A549 (cell line): ENCODE results near the gene PDIA6. TPM values are rescaled to one million over a fixed set of nuclear protein-coding genes. Genes with fewer than 3 reads are reported as not detected.

Experiments
- ATAC-seq, 2 experiments: fragments of 200-7000 bp in 1 of 2; fragments of >200 bp in 1 of 2; cut with Nextera tagmentation in 1 of 2; cut with Tn5 transposase in 1 of 2; 3 replicates each; pipeline versions ENCODE4 v1.8.0 to v1.9.1; 2018 to 2020; ENCODE audit warnings: mild to moderate bottlenecking in 1 of 2, moderate library complexity in 1 of 2
- CTCF ChIA-PET: fragments of 300-600 bp; sonication (Branson Sonifier 250); formaldehyde crosslinking; extraction: SDS; loops from one replicate; lab custom pipeline; 2021; ENCODE audit warnings: antibody characterized with exemption, inconsistent platforms; lab: Yijun Ruan, JAX
- POLR2A ChIA-PET: fragments of 350-600 bp; formaldehyde crosslinking; extraction: SDS; loops from one replicate; lab custom pipeline; 2021; ENCODE audit warnings: antibody characterized with exemption, inconsistent platforms; lab: Yijun Ruan, JAX
- DNase-seq, 2 experiments: peaks; one replicate each; pipeline versions ENCODE4 v3.0.0 to v3.0.0-alpha.2; 2011 to 2016; ENCODE audit warnings: low read depth in 1 of 2, low spot score in 1 of 2
- FAIRE-seq: peaks from 2 replicates; lab custom pipeline; 2011; peaks lifted over from hg19 to GRCh38; lab: Jason Lieb, UNC
- H3K27ac ChIP-seq, 2 experiments: fragments of >200 bp; sonication (Bioruptor Twin); formaldehyde crosslinking; 3 replicates each; pipeline ENCODE4 v1.5.1; 2016 to 2017
- H3K4me1 ChIP-seq: fragments of >200 bp; sonication (Bioruptor Twin); formaldehyde crosslinking; 3 replicates; pipeline ENCODE4 v1.6.1; 2016
- H3K4me2 ChIP-seq: fragments of >200 bp; sonication (Bioruptor Twin); formaldehyde crosslinking; 3 replicates; pipeline ENCODE4 v1.6.1; 2016
- H3K4me3 ChIP-seq: fragments of >200 bp; sonication (Bioruptor Twin); formaldehyde crosslinking; 3 replicates; pipeline ENCODE4 v1.5.1; 2016
- H3K9me3 ChIP-seq: fragments of >200 bp; sonication (Bioruptor Twin); formaldehyde crosslinking; 3 replicates; pipeline ENCODE4 v1.6.1; 2016
- CBX2 ChIP-seq: fragments of 200-600 bp; sonication (generic); IDR thresholded peaks from 2 replicates; pipeline ENCODE4 v1.6.1; 2016; ENCODE audit warnings: low read depth, mild to moderate bottlenecking, borderline replicate concordance
- CHD4 ChIP-seq: fragments of 200-600 bp; sonication (generic); IDR thresholded peaks from 2 replicates; pipeline ENCODE4 v1.6.1; 2016; ENCODE audit warnings: antibody characterized with exemption, mild to moderate bottlenecking, borderline replicate concordance
- EP300 ChIP-seq, 2 experiments: fragments of >200 bp; sonication (Bioruptor Twin); formaldehyde crosslinking; IDR thresholded peaks; 2 replicates in 1 of 2; 3 replicates in 1 of 2; pipeline ENCODE4 v1.6.1; 2016 to 2017
- FOSB ChIP-seq: fragments of 250-450 bp; sonication (Bioruptor Pico); IDR thresholded peaks from 2 replicates; pipeline ENCODE4 v1.5.0; 2020; ENCODE audit warnings: mild to moderate bottlenecking, moderate library complexity
- FOXS1 ChIP-seq: fragments of 250-450 bp; sonication (Bioruptor Pico); IDR thresholded peaks from 2 replicates; pipeline ENCODE4 v1.5.0; 2020; ENCODE audit warnings: mild to moderate bottlenecking, moderate library complexity
- HDAC2 ChIP-seq: fragments of 200-600 bp; sonication (generic); IDR thresholded peaks from 2 replicates; pipeline ENCODE4 v1.6.1; 2016
- HOXB13 ChIP-seq: fragments of 250-450 bp; sonication (Bioruptor Pico); IDR thresholded peaks from 2 replicates; pipeline ENCODE4 v1.5.0; 2020; ENCODE audit warnings: low read depth, mild to moderate bottlenecking, moderate library complexity
- HOXB5 ChIP-seq: fragments of 250-450 bp; sonication (Bioruptor Pico); IDR thresholded peaks from 2 replicates; pipeline ENCODE4 v1.5.0; 2020; ENCODE audit warnings: mild to moderate bottlenecking, moderate library complexity
- JUN ChIP-seq, 2 experiments: fragments of >200 bp; sonication (Bioruptor Twin); formaldehyde crosslinking; IDR thresholded peaks; 2 replicates in 1 of 2; 3 replicates in 1 of 2; pipeline ENCODE4 v1.6.1; 2016 to 2017
- JUNB ChIP-seq: fragments of >200 bp; sonication (Bioruptor Twin); formaldehyde crosslinking; IDR thresholded peaks from 2 replicates; pipeline ENCODE4 v1.6.1; 2016
- MAFK ChIP-seq: fragments of 450-650 bp; IDR thresholded peaks from 2 replicates; pipeline ENCODE4 v1.6.1; 2014; ENCODE audit not compliant: partially characterized antibody
- MAZ ChIP-seq: fragments of 150-350 bp; IDR thresholded peaks from 2 replicates; pipeline ENCODE4 v1.6.1; 2014; ENCODE audit warnings: antibody characterized with exemption, low read depth, low read length, borderline replicate concordance
- NPAS2 ChIP-seq: fragments of 250-450 bp; sonication (Bioruptor Pico); IDR thresholded peaks from 2 replicates; pipeline ENCODE4 v1.8.0; 2022; ENCODE audit warnings: mild to moderate bottlenecking, moderate library complexity, borderline replicate concordance
- NR3C1 ChIP-seq: fragments of >200 bp; sonication (Bioruptor Twin); formaldehyde crosslinking; IDR thresholded peaks from 3 replicates; pipeline ENCODE4 v1.6.1; 2017
- PHF8 ChIP-seq: fragments of 200-600 bp; sonication (generic); IDR thresholded peaks from 2 replicates; pipeline ENCODE4 v1.6.1; 2016; ENCODE audit warnings: low read depth, mild to moderate bottlenecking, antibody characterized with exemption, moderate library complexity, borderline replicate concordance
- POLR2A ChIP-seq: IDR thresholded peaks from 2 replicates; pipeline ENCODE4 v1.6.1; 2012; ENCODE audit warnings: mild to moderate bottlenecking, low read length
- RAD21 ChIP-seq, 2 experiments: fragments of >200 bp in 1 of 2; sonication (Bioruptor Twin) in 1 of 2; formaldehyde crosslinking in 1 of 2; IDR thresholded peaks in 1 of 2; conservative IDR thresholded peaks in 1 of 2; 2 replicates in 1 of 2; 3 replicates in 1 of 2; pipeline ENCODE4 v1.6.1; 2012 to 2018; ENCODE audit warnings: inconsistent platforms in 1 of 2
- RARB ChIP-seq: fragments of 250-450 bp; sonication (Bioruptor Pico); IDR thresholded peaks from 2 replicates; pipeline ENCODE4 v1.8.0; 2021; ENCODE audit warnings: mild to moderate bottlenecking, moderate library complexity
- RNF2 ChIP-seq: fragments of 200-600 bp; sonication (generic); IDR thresholded peaks from 2 replicates; pipeline ENCODE4 v1.6.1; 2016; ENCODE audit warnings: low read depth, mild to moderate bottlenecking, antibody characterized with exemption, moderate library complexity, borderline replicate concordance
- SMC3 ChIP-seq: fragments of >200 bp; sonication (Bioruptor Twin); formaldehyde crosslinking; IDR thresholded peaks from 3 replicates; pipeline ENCODE4 v1.6.1; 2018; ENCODE audit warnings: inconsistent platforms
- SREBF2 ChIP-seq: fragments of 450-650 bp; IDR thresholded peaks from 2 replicates; pipeline ENCODE4 v1.6.1; 2014; ENCODE audit warnings: mild to moderate bottlenecking, moderate library complexity
- TFCP2L1 ChIP-seq: fragments of 250-450 bp; sonication (Bioruptor Pico); IDR thresholded peaks from 2 replicates; pipeline ENCODE4 v1.5.0; 2021; ENCODE audit warnings: mild to moderate bottlenecking
- ZC3H11A ChIP-seq: fragments of 450-650 bp; IDR thresholded peaks from 2 replicates; pipeline ENCODE4 v1.6.1; 2014; ENCODE audit warnings: antibody characterized with exemption, mild to moderate bottlenecking
- ZSCAN20 ChIP-seq: fragments of 250-450 bp; sonication (Bioruptor Pico); IDR thresholded peaks from 2 replicates; pipeline ENCODE4 v1.8.0; 2022; ENCODE audit warnings: mild to moderate bottlenecking, moderate library complexity
- WGBS: methylation state at CpG from one replicate; pipeline ENCODE4 v1.1.6; 2017; ENCODE audit errors: missing lambda C conversion rate; 5-methylcytosine and 5-hydroxymethylcytosine counted together
- polyA plus RNA-seq, 4 experiments: library from polyadenylated mRNA; depleted of rRNA in 3 of 4; stranded (reverse); fragments of >200 nt; fragmentation: RNase III in 1 of 4; extraction: RNeasy Plus Mini Kit Qiagen cat#74134 plus additional on column Dnase treatment in 1 of 4; gene quantifications; 2 replicates in 3 of 4; 3 replicates in 1 of 4; pipeline ENCODE4 v1.2.3, GENCODE V29; 2011 to 2017
- TF ChIP-seq, protein P1 (sequence below): fragments of 200-600 bp; sonication (generic); IDR thresholded peaks from 2 replicates; pipeline ENCODE4 v1.6.1; 2016; ENCODE audit warnings: antibody characterized with exemption, mild to moderate bottlenecking, moderate library complexity
- TF ChIP-seq, protein P2 (sequence below): fragments of >200 bp; sonication (Bioruptor Twin); formaldehyde crosslinking; IDR thresholded peaks from 3 replicates; pipeline ENCODE4 v1.6.1; 2016
- TF ChIP-seq, protein P3 (sequence below): IDR thresholded peaks from 2 replicates; pipeline ENCODE4 v1.6.1; 2012
- TF ChIP-seq, protein P4 (sequence below): IDR thresholded peaks from 2 replicates; pipeline ENCODE4 v1.6.1; 2012
- TF ChIP-seq, protein P5 (sequence below): fragments of >200 bp; sonication (Bioruptor Twin); formaldehyde crosslinking; IDR thresholded peaks from 2 replicates; pipeline ENCODE4 v1.6.1; 2016
- TF ChIP-seq, protein P6 (sequence below): fragments of 250-450 bp; sonication (Bioruptor Pico); IDR thresholded peaks from 2 replicates; pipeline ENCODE4 v1.5.0; 2020; ENCODE audit warnings: low read depth, mild to moderate bottlenecking, moderate library complexity

PDIA6 gene
- polyA plus RNA-seq, 2 of the 4 experiments (the other 2 are of a cell fraction), result 322 to 442 TPM

DNA sequence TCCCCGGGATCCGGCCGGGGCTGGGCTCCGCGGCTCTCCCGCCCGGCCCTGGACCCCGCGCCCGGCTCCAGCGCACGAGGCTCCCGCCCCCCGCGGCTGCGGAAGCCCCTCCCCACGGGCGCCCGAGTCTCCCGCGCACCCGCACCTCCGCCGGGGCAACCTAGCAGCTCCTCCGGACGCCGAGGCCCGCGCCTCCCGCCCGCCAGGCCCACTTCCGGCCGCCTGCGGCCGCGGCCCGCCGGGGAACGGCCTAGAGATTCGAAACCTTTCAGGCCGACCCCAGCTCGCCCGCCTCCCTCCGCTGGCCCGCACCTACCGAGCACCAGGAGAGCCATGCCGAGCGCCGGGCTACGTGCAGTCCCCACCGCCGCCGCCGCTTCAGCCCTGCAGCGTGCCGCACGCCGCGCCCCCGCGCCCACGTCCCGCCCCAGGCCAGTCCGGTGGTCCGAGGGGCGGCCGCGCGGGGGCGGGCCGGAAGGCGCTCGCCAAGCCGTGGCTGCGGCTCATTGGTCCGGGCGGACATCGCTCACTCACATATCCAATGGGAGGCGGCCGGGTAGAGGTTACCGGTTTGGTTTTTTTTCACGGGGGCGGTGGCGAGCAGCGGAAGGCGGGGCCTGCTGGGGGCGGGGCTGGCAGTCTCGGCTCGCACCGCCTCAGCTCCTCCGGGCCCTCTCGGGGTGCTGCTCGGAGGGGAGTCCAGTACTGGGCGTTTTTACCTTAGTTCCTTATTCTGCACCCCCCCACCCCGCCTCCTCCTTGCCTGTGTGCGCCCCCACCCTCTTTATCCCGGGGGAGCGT is at the start of gene PDIA6 (continued):
- TF ChIP-seq POLR2A (peak; percentile 76), CBX2 (no peak), NR3C1 (no peak), JUNB (no peak), MAFK (no peak), EP300 (IDR thresholded peaks at IDR 0.05) (no peak), HOXB5 (CRISPR knock-in tag) (no peak), RARB (CRISPR knock-in tag) (no peak), PHF8 (peak; percentile 69; the same call in 1 of the 2 replicates), FOSB (CRISPR knock-in tag) (no peak), ZC3H11A (no peak), JUN (IDR thresholded peaks at IDR 0.05) (peak; percentile 54 to 89; a peak in 4 of 5 replicates), TFCP2L1 (CRISPR knock-in tag) (no peak), NPAS2 (no peak), SMC3 (no peak), SREBF2 (no peak), CHD4 (no peak), RNF2 (no peak), HOXB13 (no peak)
- TF ChIP-seq, protein P1, sequence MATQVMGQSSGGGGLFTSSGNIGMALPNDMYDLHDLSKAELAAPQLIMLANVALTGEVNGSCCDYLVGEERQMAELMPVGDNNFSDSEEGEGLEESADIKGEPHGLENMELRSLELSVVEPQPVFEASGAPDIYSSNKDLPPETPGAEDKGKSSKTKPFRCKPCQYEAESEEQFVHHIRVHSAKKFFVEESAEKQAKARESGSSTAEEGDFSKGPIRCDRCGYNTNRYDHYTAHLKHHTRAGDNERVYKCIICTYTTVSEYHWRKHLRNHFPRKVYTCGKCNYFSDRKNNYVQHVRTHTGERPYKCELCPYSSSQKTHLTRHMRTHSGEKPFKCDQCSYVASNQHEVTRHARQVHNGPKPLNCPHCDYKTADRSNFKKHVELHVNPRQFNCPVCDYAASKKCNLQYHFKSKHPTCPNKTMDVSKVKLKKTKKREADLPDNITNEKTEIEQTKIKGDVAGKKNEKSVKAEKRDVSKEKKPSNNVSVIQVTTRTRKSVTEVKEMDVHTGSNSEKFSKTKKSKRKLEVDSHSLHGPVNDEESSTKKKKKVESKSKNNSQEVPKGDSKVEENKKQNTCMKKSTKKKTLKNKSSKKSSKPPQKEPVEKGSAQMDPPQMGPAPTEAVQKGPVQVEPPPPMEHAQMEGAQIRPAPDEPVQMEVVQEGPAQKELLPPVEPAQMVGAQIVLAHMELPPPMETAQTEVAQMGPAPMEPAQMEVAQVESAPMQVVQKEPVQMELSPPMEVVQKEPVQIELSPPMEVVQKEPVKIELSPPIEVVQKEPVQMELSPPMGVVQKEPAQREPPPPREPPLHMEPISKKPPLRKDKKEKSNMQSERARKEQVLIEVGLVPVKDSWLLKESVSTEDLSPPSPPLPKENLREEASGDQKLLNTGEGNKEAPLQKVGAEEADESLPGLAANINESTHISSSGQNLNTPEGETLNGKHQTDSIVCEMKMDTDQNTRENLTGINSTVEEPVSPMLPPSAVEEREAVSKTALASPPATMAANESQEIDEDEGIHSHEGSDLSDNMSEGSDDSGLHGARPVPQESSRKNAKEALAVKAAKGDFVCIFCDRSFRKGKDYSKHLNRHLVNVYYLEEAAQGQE, result no peak; the same call in 1 of the 2 replicates
- TF ChIP-seq, protein P2, sequence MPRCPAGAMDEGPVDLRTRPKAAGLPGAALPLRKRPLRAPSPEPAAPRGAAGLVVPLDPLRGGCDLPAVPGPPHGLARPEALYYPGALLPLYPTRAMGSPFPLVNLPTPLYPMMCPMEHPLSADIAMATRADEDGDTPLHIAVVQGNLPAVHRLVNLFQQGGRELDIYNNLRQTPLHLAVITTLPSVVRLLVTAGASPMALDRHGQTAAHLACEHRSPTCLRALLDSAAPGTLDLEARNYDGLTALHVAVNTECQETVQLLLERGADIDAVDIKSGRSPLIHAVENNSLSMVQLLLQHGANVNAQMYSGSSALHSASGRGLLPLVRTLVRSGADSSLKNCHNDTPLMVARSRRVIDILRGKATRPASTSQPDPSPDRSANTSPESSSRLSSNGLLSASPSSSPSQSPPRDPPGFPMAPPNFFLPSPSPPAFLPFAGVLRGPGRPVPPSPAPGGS, result peak; percentile 78
- TF ChIP-seq, protein P3, sequence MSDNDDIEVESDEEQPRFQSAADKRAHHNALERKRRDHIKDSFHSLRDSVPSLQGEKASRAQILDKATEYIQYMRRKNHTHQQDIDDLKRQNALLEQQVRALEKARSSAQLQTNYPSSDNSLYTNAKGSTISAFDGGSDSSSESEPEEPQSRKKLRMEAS, result peak; percentile 62
- TF ChIP-seq, protein P4, sequence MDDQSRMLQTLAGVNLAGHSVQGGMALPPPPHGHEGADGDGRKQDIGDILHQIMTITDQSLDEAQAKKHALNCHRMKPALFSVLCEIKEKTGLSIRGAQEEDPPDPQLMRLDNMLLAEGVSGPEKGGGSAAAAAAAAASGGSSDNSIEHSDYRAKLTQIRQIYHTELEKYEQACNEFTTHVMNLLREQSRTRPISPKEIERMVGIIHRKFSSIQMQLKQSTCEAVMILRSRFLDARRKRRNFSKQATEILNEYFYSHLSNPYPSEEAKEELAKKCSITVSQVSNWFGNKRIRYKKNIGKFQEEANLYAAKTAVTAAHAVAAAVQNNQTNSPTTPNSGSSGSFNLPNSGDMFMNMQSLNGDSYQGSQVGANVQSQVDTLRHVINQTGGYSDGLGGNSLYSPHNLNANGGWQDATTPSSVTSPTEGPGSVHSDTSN, result peak; percentile 99
- TF ChIP-seq, protein P5, sequence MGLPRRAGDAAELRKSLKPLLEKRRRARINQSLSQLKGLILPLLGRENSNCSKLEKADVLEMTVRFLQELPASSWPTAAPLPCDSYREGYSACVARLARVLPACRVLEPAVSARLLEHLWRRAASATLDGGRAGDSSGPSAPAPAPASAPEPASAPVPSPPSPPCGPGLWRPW, result no peak
- TF ChIP-seq, all 56 proteins: peak for 13

DNA sequence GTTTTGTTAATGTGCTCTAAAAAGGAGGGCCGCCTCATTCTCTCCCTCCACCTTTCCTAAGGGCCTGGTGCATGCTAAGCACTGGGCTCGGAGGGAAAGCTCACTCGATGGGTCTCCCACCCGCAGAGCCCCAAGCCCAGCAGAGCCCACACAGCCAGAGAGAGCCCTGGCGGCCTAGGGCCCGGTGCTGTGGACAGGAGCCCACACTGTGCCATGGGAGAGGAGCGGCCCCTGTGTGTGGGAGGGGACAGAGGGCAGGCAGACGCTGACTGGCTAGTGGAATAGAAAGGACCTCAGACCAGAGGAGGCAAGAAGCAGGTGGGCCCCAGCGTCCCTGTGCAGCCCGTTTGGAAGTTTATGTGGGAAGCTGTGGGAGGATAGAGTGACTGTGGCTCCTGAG is 49.7 kb upstream of the PDIA6 start:
- no peak overlapping the region for H3K4me2 ChIP-seq
- H3K27ac ChIP-seq, result no peak overlapping the region
- no peaks in the 10 kb centered on the region for H3K9me3 ChIP-seq
- H3K4me1 ChIP-seq, result no peaks in the 10 kb centered on the region
- no peak for FAIRE-seq
- no peak for DNase-seq
- 70% methylated on average over 10 of the region's 10 CpGs for WGBS
- ATAC-seq, result no peak
- ChIA-PET CTCF (interaction anchor here (2.7 kb wide), 1 partner anchor 30 kb away, joined by 10 read pairs; no protein-coding TSS in a partner anchor), POLR2A (no interaction called here)
- H3K4me3 ChIP-seq, result no peak overlapping the region
- TF ChIP-seq RNF2, result no peak
- no peak for TF ChIP-seq FOXS1 (CRISPR knock-in tag)
- no peak for TF ChIP-seq NPAS2
- no peak for TF ChIP-seq HOXB13
- no peak for TF ChIP-seq HDAC2
- TF ChIP-seq RAD21 (conservative IDR thresholded peaks at IDR 0.05 in 1 of 2, IDR thresholded peaks at IDR 0.05 in 1 of 2), result no peak
- TF ChIP-seq, protein P4, result no peak
- TF ChIP-seq MAZ, result no peak
- TF ChIP-seq EP300 (IDR thresholded peaks at IDR 0.05), result no peak
- TF ChIP-seq, protein P3, result no peak
- no peak for TF ChIP-seq SMC3
- no peak for TF ChIP-seq ZSCAN20 (CRISPR knock-in tag)
- TF ChIP-seq, protein P6, sequence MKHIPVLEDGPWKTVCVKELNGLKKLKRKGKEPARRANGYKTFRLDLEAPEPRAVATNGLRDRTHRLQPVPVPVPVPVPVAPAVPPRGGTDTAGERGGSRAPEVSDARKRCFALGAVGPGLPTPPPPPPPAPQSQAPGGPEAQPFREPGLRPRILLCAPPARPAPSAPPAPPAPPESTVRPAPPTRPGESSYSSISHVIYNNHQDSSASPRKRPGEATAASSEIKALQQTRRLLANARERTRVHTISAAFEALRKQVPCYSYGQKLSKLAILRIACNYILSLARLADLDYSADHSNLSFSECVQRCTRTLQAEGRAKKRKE (CRISPR knock-in tag), result no peak
- TF ChIP-seq, all 56 proteins: peak for 0
